HG03060 (cell line): ENCODE results near the gene FGR.
"Not testable (repeated sequence)": the region's sequence is repeated elsewhere in the genome, so short reads cannot be mapped to it uniquely, and the experiment has no call there.

ENCODE experiments used
- ATAC-seq: cut with Tn5 transposase; IDR thresholded peaks from one replicate; pipeline ENCODE4 v1.9.1; 2021; ENCODE audit warnings: low read depth, moderate number of reproducible peaks; ENCODE audit not compliant: unreplicated experiment

Gene FGR

DNA sequence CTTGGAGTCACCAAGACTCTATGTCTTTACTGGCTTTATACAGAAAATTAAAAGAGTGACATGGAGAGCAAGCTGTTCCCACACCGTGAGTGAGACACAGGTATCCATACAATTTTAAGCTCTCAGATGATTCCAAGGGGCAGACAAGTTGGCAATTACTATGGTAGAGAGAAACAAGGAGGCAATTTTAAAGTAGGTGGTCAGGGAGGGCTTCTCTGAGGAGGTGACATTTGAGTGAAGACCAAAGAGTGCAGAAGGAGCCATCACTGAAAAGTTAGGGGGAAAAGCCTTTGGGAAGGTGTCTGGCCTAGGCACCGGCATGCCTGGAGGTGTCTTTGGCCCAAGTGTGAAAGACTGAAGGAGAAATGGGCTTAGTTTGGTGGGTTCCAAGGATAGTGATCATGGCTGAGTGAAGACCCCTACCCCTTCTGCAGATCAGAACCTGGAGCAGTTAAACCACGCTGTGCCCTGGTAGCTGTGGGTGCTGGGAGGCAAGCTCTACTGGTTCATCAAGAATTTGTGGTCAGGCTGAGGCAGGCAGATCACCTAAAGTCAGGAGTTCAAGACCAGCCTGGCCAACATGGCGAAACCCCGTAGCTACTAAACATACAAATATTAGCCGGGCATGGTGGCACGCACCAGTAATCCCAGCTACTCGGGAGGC is 26.6 kb upstream of the FGR start:
- no peak for ATAC-seq

DNA sequence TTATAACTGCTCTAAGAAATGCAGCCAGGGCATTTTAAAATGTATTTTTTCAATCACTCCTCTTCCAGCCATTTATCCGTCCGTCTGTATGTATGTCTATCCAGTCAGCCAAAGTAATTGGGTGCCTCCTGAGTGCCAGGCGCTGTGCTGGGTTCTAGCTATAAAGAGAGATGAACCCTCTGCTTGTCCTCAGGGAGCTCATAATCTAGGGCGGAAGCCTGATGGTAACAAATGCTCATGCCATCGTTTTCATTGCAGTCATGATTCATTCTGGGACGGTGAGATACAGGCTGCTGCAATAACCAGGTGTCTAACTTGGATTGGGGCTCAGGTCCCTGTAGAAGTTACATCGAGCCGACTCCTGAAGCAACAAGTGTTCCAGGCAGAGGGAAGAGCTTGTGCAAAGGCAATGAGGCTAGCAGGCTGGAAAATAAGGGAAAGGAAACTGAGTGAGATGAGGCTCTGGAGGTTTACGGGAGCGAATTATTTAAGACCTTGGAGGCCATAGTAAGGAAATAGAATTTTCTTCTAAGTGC is 25.4 kb upstream of the FGR start:
- ATAC-seq = no peak

DNA sequence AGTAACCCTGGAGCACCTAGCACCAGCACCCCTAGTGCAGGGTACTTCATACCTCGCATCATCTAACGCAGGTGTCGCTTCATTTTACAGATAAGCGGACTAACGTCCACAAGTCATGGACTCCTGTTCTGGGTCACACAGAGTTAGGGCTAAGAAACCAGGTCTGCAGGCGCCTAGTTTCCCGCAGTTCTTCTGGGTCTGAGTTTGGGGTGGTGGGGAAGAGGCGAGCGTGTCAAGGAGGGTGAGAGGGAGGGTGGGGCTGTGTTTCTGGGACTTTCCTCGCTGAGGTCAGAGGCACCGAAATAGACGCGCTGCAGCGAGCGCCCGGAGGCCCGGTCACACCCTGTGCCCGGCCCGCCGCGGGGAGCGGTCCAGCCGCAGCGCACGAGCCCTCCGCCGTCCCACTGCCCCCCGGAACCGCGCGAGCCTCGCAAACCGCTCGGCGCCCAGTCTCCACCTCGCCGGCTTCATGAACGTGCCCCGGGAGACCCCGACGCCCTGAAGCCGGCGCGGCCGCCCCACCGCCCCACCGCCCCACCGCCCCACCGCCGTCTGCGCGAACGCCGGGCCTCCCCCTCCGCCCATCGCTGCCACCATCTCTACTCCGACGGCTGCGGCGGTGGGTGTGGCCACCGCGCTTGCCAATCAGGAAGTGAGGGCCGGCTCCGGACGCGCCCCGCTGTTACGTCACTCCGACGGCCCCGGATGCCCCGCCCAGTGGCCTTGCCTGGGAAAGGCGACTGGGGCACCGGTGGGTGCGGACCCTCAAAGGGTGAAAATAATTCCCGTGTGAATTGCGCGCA is 24.7 kb upstream of the FGR start:
- peak; percentile 27 for ATAC-seq

DNA sequence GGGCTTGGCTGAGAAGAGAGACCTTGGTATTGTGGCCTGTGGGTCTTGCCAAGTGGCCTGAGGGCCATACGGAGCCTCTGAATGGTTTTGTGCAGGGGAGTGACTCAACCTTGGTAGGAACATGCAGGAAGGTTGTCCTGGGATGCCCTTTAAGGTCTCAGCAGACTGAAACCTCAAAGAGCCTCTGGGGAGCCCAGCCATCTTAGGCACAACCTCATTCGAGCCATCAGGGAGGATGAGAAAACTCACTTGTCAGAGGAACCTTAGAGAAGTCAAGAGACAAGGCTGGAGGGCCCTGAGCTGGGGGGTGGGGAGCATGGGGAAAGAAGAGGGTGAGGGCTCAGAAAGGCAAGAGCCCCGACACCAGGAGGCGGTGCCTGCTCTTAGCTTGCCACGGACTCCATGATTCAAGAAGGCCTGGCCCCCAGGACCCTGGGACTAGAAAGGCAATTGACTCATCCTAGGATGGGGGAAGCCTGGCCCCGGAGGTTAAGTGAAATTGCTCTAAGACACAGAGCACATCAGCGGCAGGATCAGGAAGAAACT is 24.0 kb upstream of the FGR start:
- peak; percentile 13 for ATAC-seq

DNA sequence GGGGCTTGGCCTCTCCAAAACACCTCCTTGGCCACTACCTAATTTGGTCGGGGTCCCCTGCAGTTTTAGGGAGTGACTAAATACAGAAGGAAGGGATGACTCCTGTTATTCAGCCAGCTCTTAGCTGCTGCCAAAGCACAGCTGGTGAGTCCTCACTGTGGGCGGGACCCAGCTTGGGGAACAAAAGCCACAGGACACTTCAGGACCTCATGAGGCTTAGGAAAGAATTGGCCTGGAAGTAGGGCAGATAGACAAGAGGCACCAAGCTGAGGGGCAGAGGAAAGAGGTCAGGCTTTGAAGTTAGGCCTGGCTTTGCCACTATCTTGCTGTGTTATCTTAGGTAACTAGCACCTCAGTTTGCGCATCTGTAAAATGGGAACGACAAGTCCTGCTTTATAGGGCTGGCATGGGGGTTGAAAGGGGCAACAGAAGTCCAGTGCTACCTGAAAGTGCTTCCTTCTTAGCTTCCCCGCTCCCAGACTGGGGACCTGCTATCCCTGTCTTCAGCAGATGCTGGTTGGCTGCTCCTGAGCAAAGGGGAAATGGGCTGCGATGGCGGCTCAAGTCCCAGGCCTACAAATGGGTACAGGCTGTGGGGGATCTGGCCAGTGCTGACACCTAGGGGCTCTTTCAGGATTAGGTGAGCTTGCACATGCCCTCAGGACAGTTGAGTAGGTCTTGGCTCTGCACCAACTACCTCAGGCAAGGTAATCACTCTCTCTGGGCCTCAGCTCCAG is 21.3 kb upstream of the FGR start:
- ATAC-seq = no peak

DNA sequence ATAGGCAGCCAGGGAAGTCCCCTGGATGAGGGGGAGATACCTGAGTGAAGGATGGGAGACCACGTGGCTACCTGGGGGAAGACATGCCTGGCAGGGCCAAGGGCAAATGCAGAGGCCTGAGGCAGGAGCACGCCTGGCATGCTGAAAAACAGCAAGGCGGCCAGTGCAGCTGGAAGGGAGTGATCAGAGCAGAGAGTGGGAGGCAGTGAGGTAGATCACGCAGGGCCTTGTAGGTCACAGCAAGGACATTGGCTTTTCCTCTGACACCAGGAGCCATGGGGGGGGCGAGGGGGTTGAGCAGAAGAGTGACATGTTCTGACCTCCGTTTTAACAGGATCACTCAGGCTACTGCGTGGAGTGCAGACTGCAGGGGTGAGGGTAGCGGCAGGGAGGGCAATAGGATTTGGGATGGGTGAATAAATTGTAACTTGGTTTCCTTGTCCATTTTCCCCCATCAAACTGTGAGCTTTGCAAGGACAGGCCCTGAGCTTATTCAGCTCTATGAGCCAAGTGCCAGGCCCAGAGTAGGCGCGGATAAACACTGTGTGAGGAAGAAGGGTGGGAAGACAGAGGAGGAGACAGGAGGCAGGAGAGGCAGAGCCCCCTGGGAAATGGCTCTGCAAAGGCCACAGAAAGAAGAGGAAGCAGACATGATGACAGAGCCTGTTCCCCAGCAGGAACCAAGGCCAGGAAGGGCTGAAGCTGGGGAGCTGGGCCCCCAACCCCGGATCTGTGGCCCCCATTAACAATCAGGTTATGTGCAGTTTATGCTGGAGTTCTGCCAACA is 20.4 kb upstream of the FGR start:
- no peak for ATAC-seq

DNA sequence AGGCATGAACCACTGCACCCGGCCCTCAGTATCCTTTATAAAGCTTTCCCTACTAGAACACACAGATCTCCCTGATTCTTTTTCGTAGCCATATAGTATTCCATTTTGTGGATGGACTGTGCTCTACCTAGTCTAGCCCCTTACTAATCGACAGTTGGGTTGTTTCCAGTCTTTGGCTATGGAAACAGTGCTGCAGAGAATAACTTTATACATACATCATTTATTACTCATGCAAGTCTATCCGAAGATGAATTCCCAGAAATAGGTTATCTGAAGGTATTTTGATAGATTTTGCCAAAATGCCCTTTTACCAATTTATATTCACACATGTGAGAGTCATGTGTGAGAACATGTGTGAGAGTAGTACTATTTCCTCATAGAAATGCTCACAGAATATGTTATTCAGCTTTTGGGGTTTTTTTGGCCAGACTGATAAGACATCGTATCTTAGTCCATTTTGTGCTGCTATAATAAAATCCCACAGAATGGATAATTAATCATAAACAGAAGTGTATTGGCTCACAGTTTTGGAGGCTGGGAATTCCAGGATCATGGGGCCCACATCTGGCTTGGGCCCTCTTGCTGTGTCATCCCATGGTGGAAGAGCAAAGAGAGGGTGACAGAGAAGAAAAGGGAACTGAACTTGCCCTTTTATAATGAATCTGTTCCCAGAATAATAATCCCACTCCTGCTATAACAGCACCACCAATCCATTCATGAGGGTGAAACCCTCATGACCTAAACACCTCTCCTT is 17.3 kb upstream of the FGR start:
- no peak for ATAC-seq

DNA sequence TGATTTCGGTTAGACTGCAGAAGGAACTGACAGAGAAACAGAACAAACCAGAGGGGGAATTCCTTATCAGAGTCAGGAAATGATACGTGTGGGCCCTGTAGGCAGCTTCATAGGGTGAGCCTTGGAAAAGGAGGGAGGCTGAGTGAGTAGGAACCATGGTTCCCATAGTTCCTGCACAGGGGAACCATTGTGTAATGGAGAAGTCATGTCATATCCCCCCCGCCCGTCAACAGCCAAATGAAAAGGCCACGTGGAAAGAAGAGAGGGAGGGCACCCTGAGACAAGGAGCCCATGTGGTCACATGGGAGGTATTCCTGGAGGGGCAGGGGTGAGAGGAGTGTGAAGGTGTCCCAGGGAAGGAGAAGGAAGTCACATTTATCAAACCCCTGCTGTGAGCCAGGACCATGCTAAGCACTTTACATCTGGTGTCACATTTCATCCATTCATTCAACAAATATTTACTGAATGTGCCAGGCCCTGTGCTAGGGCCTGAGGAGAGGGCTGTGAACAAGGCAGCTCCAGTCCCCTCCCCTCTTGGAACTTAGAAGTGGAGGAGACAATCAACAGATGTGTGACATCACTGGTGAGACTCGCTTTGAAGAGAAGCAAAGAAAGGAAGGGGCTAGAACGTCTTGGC is 15.7 kb upstream of the FGR start:
- no peak for ATAC-seq

DNA sequence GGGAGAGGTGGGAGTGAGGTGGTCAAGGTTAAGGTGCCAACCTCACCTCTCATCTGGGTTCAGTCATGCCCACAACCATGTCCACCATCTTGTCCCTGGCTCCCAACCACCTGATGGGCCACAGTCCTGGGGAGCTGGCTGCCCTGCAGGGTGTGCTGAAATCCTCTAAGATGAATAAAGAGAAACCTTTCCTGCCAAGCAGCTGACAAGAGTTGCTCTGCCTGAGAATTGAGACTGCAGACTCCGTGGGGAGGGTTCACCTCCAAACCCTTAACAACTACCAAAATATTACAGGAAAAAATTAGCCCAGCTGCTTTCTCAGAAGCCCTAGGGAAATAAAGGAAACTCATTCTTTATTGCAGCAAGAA is 15.2 kb upstream of the FGR start:
- no peak for ATAC-seq

DNA sequence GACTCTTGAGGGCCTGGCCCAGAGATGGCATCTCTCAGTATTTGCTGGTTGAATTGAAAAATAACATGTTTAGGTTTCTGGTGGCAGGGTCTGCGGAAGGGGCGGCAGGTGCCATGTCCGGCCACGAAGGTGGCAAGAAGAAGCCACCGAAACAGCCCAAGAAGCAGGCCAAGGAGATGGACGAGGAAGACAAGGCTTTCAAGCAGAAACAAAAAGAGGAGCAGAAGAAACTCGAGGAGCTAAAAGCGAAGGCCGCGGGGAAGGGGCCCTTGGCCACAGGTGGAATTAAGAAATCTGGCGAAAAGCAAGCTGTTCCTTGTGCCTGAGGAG is 14.3 kb upstream of the FGR start:
- no peak for ATAC-seq

DNA sequence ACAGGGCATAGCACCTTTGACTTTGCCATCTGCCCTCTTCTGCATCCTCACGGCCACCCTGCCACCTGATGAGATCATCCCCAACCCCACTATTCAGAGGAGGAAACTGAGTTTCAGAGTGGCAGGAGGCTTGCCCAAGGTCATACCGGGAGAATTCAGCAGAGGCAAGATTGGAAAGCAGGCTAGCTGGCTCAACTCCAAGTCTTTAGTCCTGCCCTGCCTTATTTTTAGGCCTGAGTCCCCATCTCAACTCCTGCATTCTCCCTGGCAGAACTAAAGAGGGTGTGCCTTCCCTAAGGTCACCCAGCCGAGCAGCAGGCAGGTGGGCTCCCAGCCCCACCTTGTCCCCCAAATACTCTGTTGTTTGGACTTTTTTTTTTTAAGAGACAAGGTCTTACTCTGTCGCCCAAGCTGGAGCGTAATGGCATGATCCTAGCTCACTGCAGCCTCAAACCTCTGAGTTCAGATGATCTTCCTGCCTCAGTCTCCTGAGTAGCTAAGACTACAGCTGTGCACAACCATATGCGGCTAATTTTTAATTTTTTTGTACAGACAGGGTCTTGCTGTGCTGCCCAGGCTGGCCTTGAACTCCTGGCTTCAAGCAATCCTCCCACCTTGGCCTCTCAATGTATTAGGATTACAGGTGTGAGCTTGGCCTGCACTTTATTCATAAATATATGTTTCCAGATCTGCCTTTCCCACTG is 13.8 kb upstream of the FGR start:
- ATAC-seq = no peak

DNA sequence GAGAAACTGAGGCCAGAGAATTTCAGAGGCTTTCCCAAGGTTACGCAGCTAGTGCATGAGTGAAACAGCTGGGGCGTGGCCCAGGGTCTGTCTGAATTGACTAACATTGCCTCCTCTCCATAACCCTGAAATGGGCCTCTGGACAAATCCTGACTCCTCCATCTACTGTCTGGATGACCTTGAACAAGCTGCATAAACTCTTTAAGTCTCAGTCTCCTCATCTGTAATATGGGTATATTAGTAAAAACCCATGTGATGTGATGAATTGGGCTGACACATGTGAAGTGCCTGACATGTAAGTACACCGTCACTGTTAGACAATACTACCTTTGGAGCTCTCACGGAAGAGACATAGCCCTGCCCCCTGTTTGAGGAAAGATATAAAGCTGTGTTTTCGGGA is 12.3 kb upstream of the FGR start:
- no peak for ATAC-seq

DNA sequence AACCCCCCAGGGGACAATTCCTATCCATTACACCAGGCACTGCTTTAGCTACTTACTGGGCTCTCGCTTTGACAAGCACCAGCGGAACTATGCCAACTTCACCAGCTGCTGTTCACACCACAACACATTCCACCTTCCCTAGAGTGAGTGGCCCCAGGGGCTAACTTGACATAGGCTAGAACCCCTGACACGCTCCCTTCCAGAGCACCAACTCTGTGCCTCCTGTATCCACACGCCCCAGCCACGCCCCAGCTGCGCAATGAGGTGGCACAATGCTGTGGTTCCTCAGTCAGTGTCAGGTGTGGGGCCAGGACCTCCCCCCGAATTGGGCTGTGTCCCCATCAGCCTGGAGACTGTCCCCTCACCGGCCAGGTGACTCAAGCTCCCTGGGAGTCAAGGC is 11.7 kb upstream of the FGR start:
- no peak for ATAC-seq

DNA sequence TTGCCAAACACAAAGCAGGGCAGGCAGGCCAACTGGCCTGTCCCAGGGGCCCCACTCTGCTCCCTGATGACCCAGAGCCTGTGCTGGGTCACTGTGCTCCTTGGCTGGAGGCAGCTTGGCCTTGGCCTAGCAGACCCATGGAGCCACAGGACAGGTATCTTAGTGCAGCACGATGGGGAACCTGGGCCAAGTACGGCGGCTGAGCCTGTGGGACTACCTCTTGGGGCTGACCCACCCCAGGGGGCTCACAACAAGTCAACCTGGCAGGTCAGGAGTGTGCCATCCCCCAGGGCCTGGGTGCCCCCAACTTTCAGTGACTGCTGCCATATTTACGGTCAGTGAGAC is 10.1 kb upstream of the FGR start:
- ATAC-seq = no peak

DNA sequence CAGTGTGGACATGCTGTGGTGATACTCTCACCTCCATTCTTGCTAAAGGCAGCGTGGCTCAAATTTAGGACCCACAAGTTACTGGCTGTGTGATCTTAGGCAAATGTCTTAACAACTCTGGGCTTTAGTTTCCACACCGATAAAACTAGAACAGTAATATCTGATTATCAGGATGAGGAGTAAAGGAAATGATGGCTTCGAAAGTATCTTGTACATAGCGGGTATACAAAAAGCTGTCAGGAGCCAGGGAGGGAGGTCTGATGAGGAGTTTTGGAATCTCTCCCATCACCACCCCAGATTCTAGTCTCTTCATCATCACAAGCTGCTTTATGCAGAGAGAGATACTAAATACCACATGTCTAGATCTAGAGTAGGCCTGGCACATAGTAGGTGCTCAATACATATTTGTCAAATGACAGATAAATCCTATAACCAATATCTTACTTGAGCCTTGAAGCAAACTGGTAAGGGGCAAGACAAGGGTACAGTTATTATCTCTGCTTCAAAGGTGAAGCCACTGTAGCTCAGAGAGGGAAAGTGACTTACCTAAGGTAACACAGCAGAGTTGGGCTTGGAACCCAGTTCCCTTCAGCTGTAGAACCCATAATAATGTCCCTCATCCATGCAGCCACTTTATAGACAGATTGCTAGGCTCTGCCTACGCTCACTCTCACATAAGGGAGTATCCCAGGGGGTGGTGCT is 9.5 kb upstream of the FGR start:
- ATAC-seq = no peak

DNA sequence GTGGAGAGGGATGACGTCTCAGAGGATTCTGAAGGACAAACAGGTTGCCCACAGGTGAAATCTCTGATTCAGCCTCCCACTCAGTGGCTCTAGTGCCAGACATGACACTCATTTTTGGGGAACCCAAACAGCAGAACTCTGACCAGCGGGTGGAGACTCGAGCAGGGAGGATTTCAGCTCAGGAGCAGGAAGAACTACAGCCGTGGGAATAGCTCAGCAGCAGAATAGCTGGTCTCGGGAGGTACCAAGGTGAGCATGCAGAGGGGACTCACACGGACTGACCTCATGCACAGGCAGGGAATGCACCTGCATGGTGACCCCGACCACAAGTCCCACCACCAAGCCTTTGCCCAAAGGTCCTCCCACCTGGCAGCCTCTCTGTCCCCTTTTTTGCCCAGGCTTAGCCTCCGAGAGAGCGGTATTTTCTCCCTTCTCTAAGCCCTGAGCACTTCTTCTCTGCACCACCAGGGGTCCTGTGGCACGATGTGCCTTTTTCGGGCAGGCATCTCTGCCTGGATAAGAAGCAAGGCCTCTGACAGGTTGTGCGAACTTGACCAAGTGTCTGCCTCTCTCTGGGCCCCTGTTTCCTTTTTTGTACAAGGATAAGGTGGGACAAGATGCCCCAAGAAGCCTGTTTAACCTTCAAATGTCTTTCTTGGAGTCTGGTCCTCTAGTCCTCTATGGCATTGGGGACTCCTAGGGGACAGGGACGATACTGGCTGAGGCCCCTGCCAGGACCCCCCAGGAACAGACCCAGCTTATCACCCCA is 8.8 kb upstream of the FGR start:
- ATAC-seq = no peak

DNA sequence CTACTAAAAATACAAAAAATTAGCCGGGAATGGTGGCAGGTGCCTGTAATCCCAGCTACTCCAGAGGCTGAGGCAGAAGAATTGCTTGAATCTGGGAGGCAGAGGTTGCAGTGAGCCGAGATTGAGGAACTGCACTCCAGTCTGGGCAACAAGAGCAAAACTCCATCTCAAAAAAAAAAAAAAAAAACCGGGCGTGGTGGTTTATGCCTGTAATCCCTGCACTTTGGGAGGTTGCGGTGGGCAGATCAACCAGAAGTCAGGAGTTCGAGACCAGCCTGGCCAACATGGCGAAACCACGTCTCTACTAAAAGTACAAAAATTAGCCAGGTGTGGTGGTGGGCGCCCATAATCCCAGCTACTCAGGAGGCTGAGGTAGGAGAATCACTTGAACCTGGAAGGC is 5.5 kb upstream of the FGR start:
- ATAC-seq = not testable (repeated sequence)

DNA sequence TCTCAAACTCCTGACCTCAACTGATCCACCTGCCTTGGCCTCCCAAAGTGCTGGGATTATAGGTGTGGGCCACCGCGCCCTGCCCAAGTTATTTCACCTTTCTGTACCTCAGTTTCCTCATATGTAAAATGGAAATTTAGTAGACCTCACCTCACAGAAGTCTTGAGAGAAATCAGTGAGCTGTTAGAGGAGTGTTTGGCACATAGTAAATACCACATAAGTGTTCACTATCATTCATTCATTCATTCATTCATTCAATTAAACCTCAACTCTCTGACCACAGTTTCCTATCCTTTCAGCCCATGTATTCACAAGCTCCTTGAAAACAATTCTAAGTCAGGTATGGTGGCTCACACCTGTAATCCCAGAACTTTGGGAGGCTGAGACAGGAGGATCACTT is 3.8 kb upstream of the FGR start:
- no peak for ATAC-seq
